GM19455 (cell line): ENCODE results near the gene RSAD2.
A peak's percentile ranks its signal among the peaks of the same experiment; 100 is the strongest.
"Not testable (repeated sequence)": the region's sequence is repeated elsewhere in the genome, so short reads cannot be mapped to it uniquely, and the experiment has no call there.

Experiments
- ATAC-seq: cut with Tn5 transposase; IDR thresholded peaks from one replicate; pipeline ENCODE4 v1.9.1; 2021; ENCODE audit not compliant: unreplicated experiment

The RSAD2 gene

GRCh38 chr2:6902581-6902980 is 25.0 kb downstream of the RSAD2 start:
- not testable (repeated sequence) for ATAC-seq

- no peak for ATAC-seq
Measured at GRCh38 chr2:6905668-6906067, 28.1 kb downstream of the RSAD2 start.

- ATAC-seq, result no peak
Measured at GRCh38 chr2:6906165-6906741, 28.7 kb downstream of the RSAD2 start.

GRCh38 chr2:6908291-6908690 is 30.7 kb downstream of the RSAD2 start:
- no peak for ATAC-seq

- peak; percentile 100 for ATAC-seq
Measured at GRCh38 chr2:6909431-6910385, 32.1 kb downstream of the RSAD2 start.

GRCh38 chr2:6911721-6912120 is 34.1 kb downstream of the RSAD2 start:
- ATAC-seq, result no peak

GRCh38 chr2:6913415-6914157 is 36.0 kb downstream of the RSAD2 start:
- no peak for ATAC-seq

- no peak for ATAC-seq
Measured at GRCh38 chr2:6914828-6915227, 37.3 kb downstream of the RSAD2 start.

GRCh38 chr2:6915399-6915798 is 37.8 kb downstream of the RSAD2 start:
- ATAC-seq, result no peak

GRCh38 chr2:6916224-6916623 is 38.6 kb downstream of the RSAD2 start:
- no peak for ATAC-seq

GRCh38 chr2:6916736-6917070 is 39.1 kb downstream of the RSAD2 start:
- ATAC-seq, result no peak

GRCh38 chr2:6917071-6917760 is 39.6 kb downstream of the RSAD2 start, which contains the start of gene RNF144A:
Gene RNF144A (plus strand): TSS chr2:6917412. CDS start chr2:6996927, 79,515 bp downstream.
- ATAC-seq, result peak; percentile 92

- peak; percentile 33 for ATAC-seq
Measured at GRCh38 chr2:6917761-6918421, 40.3 kb downstream of the RSAD2 start.

- no peak for ATAC-seq
Measured at GRCh38 chr2:6919901-6920742, 42.5 kb downstream of the RSAD2 start.

- no peak for ATAC-seq
Measured at GRCh38 chr2:6920743-6921064, 43.1 kb downstream of the RSAD2 start.

- ATAC-seq, result no peak
Measured at GRCh38 chr2:6921321-6921922, 43.8 kb downstream of the RSAD2 start.

GRCh38 chr2:6922201-6922656 is 44.7 kb downstream of the RSAD2 start:
- ATAC-seq, result no peak

- no peak for ATAC-seq
Measured at GRCh38 chr2:6923319-6923718, 45.7 kb downstream of the RSAD2 start.
